ENCODE data around the gene ZHX3. TPM values are rescaled to one million over a fixed set of nuclear protein-coding genes. Genes with fewer than 3 reads are reported as not detected.

Gene ZHX3
- total RNA-seq, 1 donor from 2014 or later = 21.1 TPM

- peak; percentile 17 for ATAC-seq
Measured at GRCh38 chr20:41185013-41185757, 132.3 kb downstream of the ZHX3 start.

DNA sequence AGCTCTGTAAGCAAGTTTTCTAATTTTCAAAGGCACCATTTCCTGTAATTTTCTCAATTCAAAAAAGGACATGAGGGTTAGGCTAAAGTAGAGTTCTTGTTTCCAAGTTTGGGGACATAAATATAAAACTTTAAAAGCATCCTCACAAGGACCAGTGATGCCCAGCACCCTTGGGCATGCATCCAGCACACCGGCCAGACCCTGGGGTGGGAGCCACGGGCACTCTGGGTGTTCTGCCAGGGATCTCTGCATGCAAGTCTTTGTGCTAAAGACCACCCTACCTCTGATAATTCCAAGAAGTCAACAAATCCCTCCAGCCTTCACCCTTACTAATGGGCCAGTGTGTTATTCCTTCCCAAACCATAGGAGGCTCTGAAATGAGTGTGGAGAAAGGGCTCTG, 133.7 kb downstream of the ZHX3 start:
- no peak for ATAC-seq

- no peak for ATAC-seq
Measured at GRCh38 chr20:41183391-41183790, 134.1 kb downstream of the ZHX3 start.

DNA sequence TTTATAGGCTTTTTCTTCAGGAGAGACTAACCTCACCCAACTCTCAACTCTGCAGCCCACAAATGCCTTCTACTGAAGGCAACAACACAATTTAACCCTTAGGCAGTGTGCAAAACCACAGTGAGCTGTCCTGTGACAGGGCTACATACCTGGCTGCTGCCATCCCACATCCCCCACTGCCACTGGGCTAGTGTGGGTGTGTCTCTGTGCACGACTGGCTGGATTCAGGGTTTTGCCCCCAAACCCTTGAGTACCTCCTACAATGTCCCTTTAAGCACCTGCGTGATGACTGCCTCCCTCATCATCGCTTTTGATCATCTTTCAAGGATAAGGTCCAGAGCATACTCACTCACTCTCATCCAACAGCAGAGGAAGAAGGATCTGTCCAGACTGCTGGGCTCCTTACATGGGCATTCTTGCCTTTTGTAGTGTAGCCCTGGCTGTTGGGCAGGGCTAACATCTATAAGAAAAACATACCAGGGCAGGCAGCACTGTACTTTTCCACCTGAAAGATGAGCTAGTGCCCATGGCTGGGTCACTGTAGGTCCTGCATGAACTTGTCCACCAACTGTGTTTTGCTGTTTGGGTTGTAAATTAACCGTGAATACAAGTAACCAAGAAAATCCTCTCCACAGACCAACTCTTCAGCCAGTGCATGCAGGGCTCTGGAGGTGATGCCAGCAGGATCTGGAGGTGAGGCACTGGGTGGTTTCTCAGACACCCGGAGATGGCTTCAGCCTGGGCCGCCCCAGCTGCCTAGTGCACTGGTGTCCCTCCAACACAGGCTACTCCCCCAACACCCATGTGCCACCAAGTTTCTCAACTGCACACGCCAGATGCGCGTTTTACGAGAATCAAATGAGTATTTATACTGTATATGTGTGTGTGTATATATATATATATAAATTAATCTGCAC, 135.0 kb downstream of the ZHX3 start:
- ATAC-seq = no peak

- ATAC-seq = no peak
Measured at GRCh38 chr20:41181567-41181966, 136.0 kb downstream of the ZHX3 start.

- ATAC-seq = no peak
Measured at GRCh38 chr20:41180599-41181333, 136.8 kb downstream of the ZHX3 start.

DNA sequence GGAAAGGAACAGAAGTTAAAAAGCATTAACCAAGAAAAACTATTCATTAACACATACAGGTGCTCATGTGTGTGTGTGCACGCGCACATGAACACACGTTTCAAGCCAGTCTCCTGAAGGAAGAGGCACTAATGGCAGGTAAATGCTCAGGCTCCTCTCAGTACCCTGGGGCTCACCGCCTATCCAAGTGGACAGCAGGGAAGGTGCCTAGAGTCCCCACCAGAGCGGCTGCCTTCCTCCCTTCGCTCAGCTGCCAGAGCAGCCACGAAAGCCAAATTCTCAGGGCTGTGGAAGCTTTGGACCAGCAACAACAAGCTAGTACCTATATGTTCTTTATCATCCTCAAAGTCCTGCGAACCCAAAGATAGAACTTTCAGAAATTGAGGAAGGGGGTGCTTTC, 137.6 kb downstream of the ZHX3 start:
- no peak for ATAC-seq

DNA sequence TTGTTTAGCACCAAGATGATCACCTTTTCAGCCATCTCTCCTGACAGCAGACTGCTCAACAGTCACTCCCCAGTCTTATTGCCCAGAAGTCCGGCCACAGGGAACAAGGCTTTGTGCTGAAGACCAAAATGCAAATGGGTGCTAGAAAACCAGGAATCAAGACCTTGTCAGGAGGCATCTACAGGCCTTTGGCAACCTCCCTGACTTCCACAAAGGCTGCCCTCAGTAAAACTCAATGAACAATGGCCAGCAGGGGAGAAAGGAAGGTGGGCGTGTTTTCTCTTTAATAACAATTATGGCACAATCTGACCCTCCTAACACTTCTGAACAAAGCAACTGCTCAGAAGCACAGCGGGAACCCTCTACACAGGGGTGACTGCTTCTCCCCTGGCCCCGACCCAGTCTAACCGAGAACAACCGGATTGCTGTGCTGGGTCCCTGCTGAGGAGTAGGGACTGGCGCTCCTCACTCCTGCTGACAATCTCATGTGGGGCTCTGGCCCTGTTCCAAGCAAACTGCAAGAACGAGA, 138.6 kb downstream of the ZHX3 start:
- ATAC-seq = no peak

- ATAC-seq = no peak
Measured at GRCh38 chr20:41178495-41178894, 139.0 kb downstream of the ZHX3 start.

DNA sequence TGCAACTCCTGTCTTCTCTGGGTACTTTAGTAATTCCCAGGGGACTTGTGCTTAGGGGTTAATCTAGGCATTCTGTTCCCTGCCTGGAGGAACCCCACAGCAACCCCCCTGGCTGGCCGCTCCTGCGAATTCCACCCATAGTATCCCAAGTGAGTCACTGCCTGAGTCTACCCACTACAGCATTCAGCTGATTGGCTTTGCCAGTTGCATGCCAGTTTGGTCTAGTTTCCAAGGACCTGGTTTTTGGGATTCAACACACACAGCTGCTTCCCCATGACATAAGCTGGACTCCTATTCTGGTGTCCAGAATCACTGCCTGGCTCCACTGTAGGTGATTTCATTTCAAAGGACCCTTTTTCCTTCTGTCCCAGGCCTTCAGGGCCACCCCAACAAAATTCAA, 139.9 kb downstream of the ZHX3 start:
- peak; percentile 22 for ATAC-seq

DNA sequence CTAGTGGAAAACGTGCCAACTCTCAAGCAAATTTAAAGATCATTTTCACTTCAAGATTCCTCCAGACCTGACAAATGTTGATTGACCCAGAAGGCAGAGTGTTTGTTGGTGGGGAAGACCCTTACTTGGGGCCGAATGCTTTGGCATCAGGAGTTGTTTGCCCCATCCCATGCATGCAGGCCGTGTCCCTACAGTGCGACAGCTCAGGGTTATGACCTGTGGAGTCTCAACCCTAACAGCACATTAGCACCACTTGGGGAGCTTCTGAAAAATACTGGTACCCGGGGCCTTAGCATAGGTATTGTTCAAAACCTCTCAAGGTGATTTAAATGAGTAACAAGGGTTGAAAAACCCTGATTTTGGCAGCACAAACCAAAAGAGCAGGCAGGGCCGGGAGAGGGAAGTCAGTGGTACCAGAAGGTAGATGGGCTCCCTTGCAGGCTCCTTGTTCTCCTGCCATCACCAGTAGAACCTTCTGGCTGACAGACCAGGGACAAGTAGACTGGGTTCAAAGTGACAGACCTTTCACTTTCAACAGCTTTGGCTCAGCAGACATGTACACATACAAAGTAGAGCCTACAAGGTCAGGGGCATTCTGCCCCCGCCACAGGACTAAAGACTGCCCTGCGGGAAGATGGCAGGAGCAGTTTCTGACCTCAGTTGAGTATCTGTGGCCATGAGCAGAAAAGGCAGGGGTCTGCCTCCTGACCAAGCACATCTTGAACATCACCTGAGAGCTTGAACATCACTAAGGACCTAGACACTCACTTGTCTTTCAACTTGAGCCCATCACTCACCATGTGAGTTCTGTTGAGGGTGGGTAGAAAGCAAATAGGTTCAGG, 140.6 kb downstream of the ZHX3 start:
- no peak for ATAC-seq

- ATAC-seq = no peak
Measured at GRCh38 chr20:41175727-41176330, 141.7 kb downstream of the ZHX3 start.

DNA sequence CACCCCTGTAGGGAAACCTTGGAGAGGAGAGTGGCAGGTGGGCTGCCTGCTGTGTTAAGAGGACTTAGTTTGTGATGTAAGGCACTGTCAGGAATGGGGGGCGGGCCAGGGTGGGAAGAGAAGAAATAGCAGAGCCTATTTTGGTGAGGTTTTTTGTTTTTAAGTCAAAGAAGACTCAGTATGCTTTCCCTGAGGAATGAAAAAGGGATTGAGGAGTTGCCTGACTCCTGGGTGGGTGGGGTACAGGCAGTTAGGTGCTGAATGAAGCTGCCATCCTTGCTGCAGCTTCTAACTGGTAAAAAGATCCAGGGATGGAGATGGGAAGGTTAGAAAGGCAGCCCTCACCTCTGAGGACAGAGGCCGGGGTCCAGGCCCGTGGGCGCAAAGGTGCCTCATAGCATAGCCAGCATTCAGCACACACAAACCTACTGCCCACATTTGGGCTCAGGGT, 142.3 kb downstream of the ZHX3 start:
- ATAC-seq = no peak

GRCh38 chr20:41174782-41175181, 142.7 kb downstream of the ZHX3 start:
- ATAC-seq = no peak

DNA sequence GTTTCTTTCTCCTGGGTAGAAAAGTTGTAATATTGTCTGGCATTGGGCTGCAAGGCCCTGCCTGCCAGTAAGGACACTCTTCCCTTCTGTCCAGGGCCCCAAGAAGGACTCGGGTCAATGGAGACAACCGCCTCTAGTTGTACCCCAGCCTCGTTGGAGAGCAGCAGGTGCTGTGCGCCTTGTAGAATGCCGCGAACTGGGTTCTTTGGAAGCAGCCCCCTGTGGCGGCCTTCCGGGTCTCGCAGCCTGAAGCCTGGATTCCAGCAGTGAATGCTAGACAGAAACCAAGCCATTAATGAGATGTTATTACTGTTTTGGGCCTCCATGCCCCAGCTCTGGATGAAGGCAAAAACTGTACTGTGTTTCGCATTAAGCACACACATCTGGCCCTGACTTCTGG, 143.2 kb downstream of the ZHX3 start:
- ATAC-seq = no peak

DNA sequence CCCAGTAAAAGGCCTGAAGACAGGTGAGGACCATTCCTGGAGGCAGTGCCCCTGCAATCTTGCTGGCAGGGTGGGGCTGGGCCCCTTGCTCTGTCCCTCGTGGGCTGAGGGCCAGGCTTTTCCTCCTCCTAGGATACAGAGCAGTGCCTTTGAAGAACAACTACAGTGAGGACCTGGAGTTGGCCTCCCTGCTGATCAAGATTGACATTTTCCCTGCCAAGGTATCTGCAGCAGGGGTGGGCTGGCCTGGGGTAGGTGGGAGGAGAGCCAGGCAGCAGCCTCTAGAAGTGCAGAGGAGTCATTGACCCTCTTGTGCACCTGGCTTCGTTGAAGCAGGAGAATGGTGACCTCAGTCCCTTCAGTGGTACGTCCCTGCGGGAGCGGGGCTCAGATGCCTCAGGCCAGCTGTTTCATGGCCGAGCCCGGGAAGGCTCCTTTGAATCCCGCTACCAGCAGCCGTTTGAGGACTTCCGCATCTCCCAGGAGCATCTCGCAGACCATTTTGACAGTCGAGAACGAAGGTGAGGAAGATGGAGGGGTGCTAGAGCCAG, 143.7 kb downstream of the ZHX3 start:
- no peak for ATAC-seq

- peak; percentile 71 for ATAC-seq
Measured at GRCh38 chr20:41173161-41173721, 144.3 kb downstream of the ZHX3 start.

GRCh38 chr20:41172296-41173140, 145.0 kb downstream of the ZHX3 start:
- ATAC-seq = no peak

- ATAC-seq = no peak
Measured at GRCh38 chr20:41171736-41172295, 145.7 kb downstream of the ZHX3 start.
